GM10847 (cell line): ENCODE results near the gene KCNT1.

ENCODE experiments used
- POLR2A ChIP-seq: IDR thresholded peaks from 2 replicates; pipeline ENCODE4 v1.6.1; 2011; ENCODE audit not compliant: insufficient read length; ENCODE audit errors: extremely low read depth

KCNT1 gene

GRCh38 chr9:135705376-135705775 is 3.4 kb downstream of the KCNT1 start:
- no peak for TF ChIP-seq POLR2A

DNA sequence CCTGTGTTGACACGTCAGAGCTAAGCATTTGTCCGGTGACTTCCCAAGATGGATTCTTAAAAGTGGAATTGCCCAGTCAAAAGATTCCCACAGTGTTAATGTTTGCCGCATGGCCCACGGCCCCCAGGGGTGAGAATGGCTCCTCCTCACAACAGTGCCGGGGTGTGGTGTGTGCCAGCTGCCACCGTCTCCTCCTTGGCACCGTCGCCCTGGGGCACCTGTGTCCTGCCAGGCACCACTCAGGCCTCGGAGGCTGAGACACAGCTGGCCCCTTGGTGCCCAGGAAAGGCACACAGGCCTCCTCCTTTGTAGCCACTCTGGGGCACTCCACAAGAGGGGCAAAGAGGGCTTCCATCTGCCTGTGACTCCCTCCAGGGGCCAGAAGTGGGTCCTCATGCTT is 4.3 kb downstream of the KCNT1 start:
- no peak for TF ChIP-seq POLR2A

GRCh38 chr9:135707252-135708138 is 5.5 kb downstream of the KCNT1 start:
- no peak for TF ChIP-seq POLR2A

GRCh38 chr9:135708164-135708563 is 6.2 kb downstream of the KCNT1 start:
- TF ChIP-seq POLR2A, result no peak

DNA sequence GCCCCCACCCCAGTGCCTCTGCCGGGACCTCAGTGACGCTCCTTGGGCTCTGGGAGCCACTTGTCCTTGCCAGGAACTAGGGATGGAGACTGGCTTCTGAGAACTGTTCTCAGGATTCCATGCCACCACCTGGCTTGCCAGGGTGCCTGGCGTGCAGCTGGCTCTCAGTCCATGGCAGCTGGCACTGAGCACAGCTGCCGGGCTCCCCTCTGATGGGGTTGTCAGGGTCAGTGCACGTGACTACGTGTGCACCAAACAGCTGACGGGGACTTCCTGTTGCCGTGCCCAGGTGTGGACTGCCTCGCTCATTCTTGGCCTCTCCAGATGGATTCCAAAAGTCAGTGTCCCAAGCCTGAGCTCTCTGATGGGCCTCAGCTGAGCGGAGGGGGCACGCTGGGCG is 9.4 kb downstream of the KCNT1 start:
- TF ChIP-seq POLR2A, result no peak

GRCh38 chr9:135711881-135712280 is 9.9 kb downstream of the KCNT1 start:
- TF ChIP-seq POLR2A, result no peak

- no peak for TF ChIP-seq POLR2A
These were observed 10.8 kb downstream of the KCNT1 start for GRCh38 chr9:135712613-135713295.

DNA sequence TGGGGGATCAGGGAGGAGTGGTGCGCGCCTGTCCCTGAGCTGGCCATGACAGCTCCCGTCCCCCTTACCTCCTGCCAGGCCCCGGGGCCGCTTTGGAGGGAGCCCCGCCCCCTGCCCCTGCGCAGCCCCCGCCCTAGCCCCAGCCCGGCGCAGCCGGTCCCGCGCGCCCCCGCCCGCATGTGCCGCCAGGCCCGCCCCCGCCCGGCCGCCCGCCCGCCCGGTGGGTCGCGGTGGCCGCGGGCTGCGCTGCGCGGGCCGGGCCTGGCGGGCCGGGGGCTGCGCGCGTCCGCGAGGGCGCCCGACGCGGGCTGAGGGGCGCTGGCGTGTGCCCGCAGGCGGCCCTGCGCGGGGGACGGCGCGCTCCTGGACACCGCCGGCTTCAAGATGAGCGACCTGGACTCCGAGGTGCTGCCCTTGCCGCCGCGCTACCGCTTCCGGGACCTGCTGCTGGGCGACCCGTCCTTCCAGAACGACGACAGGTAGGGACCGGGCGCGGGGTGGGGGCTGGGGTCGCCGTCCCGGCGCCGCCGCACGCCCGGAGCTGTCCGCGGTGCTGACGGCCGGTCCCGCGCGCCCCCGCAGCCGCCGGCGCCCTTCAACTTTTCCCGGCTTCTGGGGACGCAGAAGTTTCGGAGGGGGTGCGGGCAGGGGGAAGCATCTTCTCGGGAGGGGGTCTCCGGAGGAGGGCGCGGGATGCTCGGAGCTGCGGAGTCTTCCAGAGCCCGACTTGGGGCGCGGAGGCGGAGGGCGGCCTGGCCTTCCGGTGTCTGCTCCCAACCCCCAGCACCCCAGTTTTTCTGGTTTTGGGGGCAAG is 12.5 kb downstream of the KCNT1 start:
- no peak for TF ChIP-seq POLR2A

- TF ChIP-seq POLR2A, result no peak
These were observed 13.1 kb downstream of the KCNT1 start for GRCh38 chr9:135715056-135715595.

DNA sequence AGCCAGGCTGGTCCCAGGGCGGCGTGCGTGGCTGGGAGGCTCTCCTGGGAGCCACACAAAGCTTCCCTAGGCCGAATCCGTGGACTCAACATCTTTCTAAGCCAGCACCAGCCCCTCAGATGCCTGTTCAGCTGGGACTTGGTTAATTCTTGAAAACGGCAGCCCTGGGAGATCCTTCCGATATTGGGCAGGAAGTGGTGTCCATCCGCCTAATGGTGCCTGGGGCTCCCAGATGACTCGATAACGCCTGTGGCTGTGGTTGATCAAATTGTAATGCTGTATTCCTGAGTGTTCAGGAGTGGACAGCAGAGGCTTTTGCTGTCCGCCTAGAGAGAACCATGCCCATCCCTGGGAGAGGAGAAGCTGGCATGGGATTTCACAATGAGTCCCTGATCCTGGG is 14.1 kb downstream of the KCNT1 start:
- no peak for TF ChIP-seq POLR2A

DNA sequence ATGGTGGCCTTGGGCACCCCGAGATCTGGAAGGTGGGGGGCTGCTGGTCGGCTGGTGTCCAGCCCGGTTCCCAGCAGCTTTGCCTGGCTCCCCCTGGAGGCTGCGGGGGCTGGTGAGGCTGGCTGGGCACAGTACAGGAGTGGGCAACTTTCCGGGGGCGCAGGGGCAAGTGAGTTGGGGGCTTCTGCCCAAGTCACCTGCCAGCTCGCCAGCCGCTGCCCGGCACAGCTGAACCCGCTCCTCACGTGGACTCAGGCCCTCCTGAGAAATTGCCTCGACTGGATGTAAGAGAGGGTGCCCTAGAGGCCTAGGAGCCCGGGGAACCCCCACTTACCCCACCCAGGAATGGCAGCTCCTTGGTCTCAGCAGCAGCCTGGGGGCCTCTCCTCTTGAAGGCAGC is 15.4 kb downstream of the KCNT1 start:
- TF ChIP-seq POLR2A, result no peak

GRCh38 chr9:135718616-135719015 is 16.6 kb downstream of the KCNT1 start:
- TF ChIP-seq POLR2A, result no peak

DNA sequence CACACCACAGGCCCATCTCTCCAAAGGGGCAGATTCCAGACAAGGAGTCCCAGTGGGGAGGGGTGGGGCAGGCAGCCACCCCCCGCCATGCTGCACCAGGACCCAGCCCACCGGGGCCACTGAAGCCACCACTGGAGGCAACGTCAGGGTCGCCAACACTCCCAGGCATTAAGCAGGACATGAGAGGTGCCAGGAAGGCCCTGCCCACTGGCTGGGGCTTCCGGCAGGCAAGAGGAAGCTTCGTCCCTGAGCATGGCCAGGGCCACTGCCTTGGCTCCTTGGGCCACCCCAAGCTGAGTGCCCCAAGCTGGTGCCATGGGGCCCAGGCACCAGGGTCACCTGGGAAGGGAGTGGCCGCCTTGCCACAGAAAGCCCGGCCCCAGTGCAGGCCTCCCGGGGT is 17.5 kb downstream of the KCNT1 start:
- TF ChIP-seq POLR2A, result no peak

- TF ChIP-seq POLR2A, result no peak
These were observed 20.4 kb downstream of the KCNT1 start for GRCh38 chr9:135722365-135722764.

DNA sequence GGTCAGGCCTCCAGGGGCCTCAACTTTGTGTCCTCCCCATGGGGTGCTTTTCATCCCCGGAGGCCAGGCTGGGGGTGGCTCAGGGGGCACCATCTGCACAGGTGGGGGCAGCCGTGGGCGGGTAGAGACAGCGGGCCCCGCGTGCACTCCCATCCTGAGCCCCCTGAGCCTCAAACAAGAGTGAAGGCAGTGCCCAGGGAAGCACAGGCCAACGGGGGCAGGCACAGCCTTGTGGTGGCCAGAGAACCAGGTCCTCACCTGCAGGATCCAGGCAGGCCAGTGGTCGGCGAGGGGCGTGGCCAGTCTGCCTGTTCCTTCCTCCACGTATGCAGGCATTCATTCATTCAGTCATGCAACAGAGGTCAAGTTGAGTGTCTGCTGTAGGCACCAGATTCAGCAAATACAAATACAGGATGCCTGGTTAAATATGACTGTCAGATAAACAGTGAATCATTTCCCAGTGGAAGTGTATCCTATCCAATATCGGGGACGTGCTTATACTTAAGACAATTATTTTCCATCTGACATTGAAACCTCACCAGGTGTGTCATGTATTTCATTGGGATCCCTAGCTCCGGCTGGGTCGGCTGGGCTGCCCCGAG is 22.3 kb downstream of the KCNT1 start:
- no peak for TF ChIP-seq POLR2A
